Kidney (tissue), 14 donors: ENCODE data around the gene PARS2. TPM values are rescaled to one million over a fixed set of nuclear protein-coding genes. Genes with fewer than 3 reads are reported as not detected.

Experiments
- DNase-seq, 5 donors: peaks; one replicate each; pipeline ENCODE4 v3.0.0-alpha.2; 2013 to 2020
- FAIRE-seq: peaks from 2 replicates; lab custom pipeline; 2012; peaks lifted over from hg19 to GRCh38; lab: Jason Lieb, UNC
- H3K27ac ChIP-seq, 2 donors: one replicate each; pipeline ENCODE4 v1.7.0; 2013; ENCODE audit warnings: low read depth in 2 of 2, low read length in 2 of 2, inconsistent platforms in 1 of 2
- H3K27me3 ChIP-seq: one replicate; pipeline ENCODE4 v1.7.1; 2013; ENCODE audit warnings: low read length, inconsistent platforms; ENCODE audit not compliant: control insufficient read depth, insufficient read depth
- H3K36me3 ChIP-seq, 3 donors: one replicate each; pipeline versions ENCODE4 v1.7.0 to v1.7.1; 2013; ENCODE audit warnings: low read length in 3 of 3, control low read depth in 1 of 3, inconsistent platforms in 1 of 3; ENCODE audit not compliant: insufficient read depth in 3 of 3, control insufficient read depth in 2 of 3
- H3K4me1 ChIP-seq, 3 donors: one replicate each; pipeline versions ENCODE4 v1.7.0 to v1.7.1; 2013; ENCODE audit warnings: low read length in 3 of 3, inconsistent platforms in 1 of 3, low read depth in 1 of 3; ENCODE audit not compliant: control insufficient read depth in 2 of 3, insufficient read depth in 2 of 3
- H3K4me3 ChIP-seq, 3 donors: one replicate each; pipeline versions ENCODE4 v1.7.0 to v1.8.1; 2013; ENCODE audit warnings: low read length in 3 of 3, control low read depth in 1 of 3, inconsistent platforms in 1 of 3
- H3K9ac ChIP-seq, 3 donors: one replicate each; pipeline versions ENCODE4 v1.7.0 to v1.7.1; 2013; ENCODE audit warnings: low read length in 3 of 3, control low read depth in 1 of 3, inconsistent platforms in 1 of 3
- H3K9me3 ChIP-seq, 3 donors: one replicate each; pipeline versions ENCODE4 v1.7.0 to v1.7.1; 2013; ENCODE audit warnings: low read length in 3 of 3, control low read depth in 1 of 3, inconsistent platforms in 1 of 3; ENCODE audit not compliant: control insufficient read depth in 2 of 3, insufficient read depth in 1 of 3
- CTCF ChIP-seq: IDR thresholded peaks from 3 replicates; pipeline ENCODE4 v1.5.1; 2012; ENCODE audit warnings: mild to moderate bottlenecking, moderate library complexity, borderline replicate concordance; ENCODE audit not compliant: insufficient read depth; ENCODE audit errors: extremely low read depth
- intact Hi-C: fragments of 100-400 bp; cut with DNase I; formaldehyde crosslinking; loops from one replicate; pipeline ENCODE4 v1.11.1; 2022
- polyA plus RNA-seq: library from polyadenylated mRNA; stranded (reverse); fragments of 350-450 nt; fragmentation: Illumina TruSeq; extraction: RNeasy Lipid Tissue Mini Kit (QIAGEN cat#74804); gene quantifications from one replicate; pipeline ENCODE4 v1.2.3, GENCODE V29; 2014; ENCODE audit warnings: low read depth, low replicate concordance; ENCODE audit not compliant: insufficient read depth
- total RNA-seq: library from RNA; stranded (reverse); fragmentation: NEBNext Ultra II Directional; extraction: Animal tissue kit (Norgen Biotek cat#: 25700); gene quantifications from one replicate; pipeline ENCODE4 v1.2.1, GENCODE V29; 2021
- donor health status: control.
- donor health status: control.
- donor health status: control.
- donor health status: control.
- donor health status: control.
- donor health status: DM: yes; HTN: yes; CAD: no.
- donor health status: Normal renal cell carcinoma (clear cell type).

Gene PARS2
- total and polyA plus RNA-seq, 2 donors from 2014 or later = 7.1 to 7.2 TPM

GRCh38 chr1:54772951-54773350 is 8.6 kb upstream of the PARS2 start:
- no peak for TF ChIP-seq CTCF
- no peaks in the 10 kb centered on the region for H3K4me1 ChIP-seq
- FAIRE-seq (no peak), DNase-seq (no peak)
- H3K36me3 ChIP-seq = no peaks in the 10 kb centered on the region
- no peak overlapping the region for H3K27ac ChIP-seq
- intact Hi-C loops = no loop called here
- H3K9me3 ChIP-seq = no peaks in the 10 kb centered on the region
- H3K27me3 ChIP-seq = no peaks in the 10 kb centered on the region
- H3K9ac ChIP-seq = no peak overlapping the region
- H3K4me3 ChIP-seq = no peak overlapping the region

- Histone ChIP-seq H3K27ac (peak overlapping the region in 1 of 2 donors; percentile 14), H3K9ac (no peak overlapping the region), H3K9me3 (no peaks in the 10 kb centered on the region), H3K4me3 (no peak overlapping the region), H3K27me3 (no peaks in the 10 kb centered on the region), H3K4me1 (peaks cover 0 to 7% (median 3%) of the 10 kb centered on the region in 3 donors), H3K36me3 (no peaks in the 10 kb centered on the region)
- FAIRE-seq (no peak), DNase-seq (peak in 2 of 5 donors; percentile 37 to 38)
- intact Hi-C loops = no loop called here
- peak; percentile 30 for TF ChIP-seq CTCF
These were observed 3.8 kb upstream of the PARS2 start for GRCh38 chr1:54768093-54768492.

- Histone ChIP-seq H3K27me3 (no peaks in the 10 kb centered on the region), H3K4me3 (no peak overlapping the region), H3K9me3 (no peaks in the 10 kb centered on the region), H3K4me1 (peaks cover 0 to 12% (median 8%) of the 10 kb centered on the region in 3 donors), H3K36me3 (no peaks in the 10 kb centered on the region), H3K9ac (no peak overlapping the region), H3K27ac (no peak overlapping the region)
- intact Hi-C loops = no loop called here
- FAIRE-seq = no peak
- peak in 1 of 5 donors; percentile 26 for DNase-seq
- no peak for TF ChIP-seq CTCF
These were observed 3.2 kb upstream of the PARS2 start for GRCh38 chr1:54767526-54767925.

- H3K9me3 ChIP-seq = no peaks in the 10 kb centered on the region
- H3K27ac ChIP-seq = no peak overlapping the region
- no peak overlapping the region for H3K4me3 ChIP-seq
- peaks cover 0 to 12% (median 8%) of the 10 kb centered on the region in 3 donors for H3K4me1 ChIP-seq
- no peaks in the 10 kb centered on the region for H3K27me3 ChIP-seq
- H3K36me3 ChIP-seq = no peaks in the 10 kb centered on the region
- DNase-seq (peak in 1 of 5 donors; percentile 29), FAIRE-seq (no peak)
- TF ChIP-seq CTCF = no peak
- no peak overlapping the region for H3K9ac ChIP-seq
- intact Hi-C loops = no loop called here
These were observed 2.4 kb upstream of the PARS2 start for GRCh38 chr1:54766726-54767125.
